Smooth muscle cell (in vitro differentiated cells): ENCODE measurements around the gene LRRTM4. TPM values are rescaled to one million over a fixed set of nuclear protein-coding genes. Genes with fewer than 3 reads are reported as not detected.

ENCODE experiments used
- DNase-seq: peaks from one replicate; lab custom pipeline; 2025; ENCODE audit not compliant: unreplicated experiment; lab: John Stamatoyannopoulos, UW
- H2AFZ ChIP-seq: fragments of 200-600 bp; sonication (generic); 2 replicates; pipeline ENCODE4 v1.6.0; 2016; ENCODE audit warnings: antibody characterized with exemption, low read depth, mild to moderate bottlenecking
- H3F3A ChIP-seq: fragments of 200-600 bp; sonication (generic); 2 replicates; pipeline ENCODE4 v1.6.0; 2017; ENCODE audit warnings: antibody characterized with exemption, low read depth
- H3K27ac ChIP-seq: fragments of 200-600 bp; sonication (generic); 2 replicates; pipeline ENCODE4 v1.5.1; 2016; ENCODE audit warnings: low read depth, mild to moderate bottlenecking
- H3K27me3 ChIP-seq: fragments of 200-600 bp; sonication (generic); 2 replicates; pipeline ENCODE4 v1.6.1; 2016; ENCODE audit warnings: low read depth, mild to moderate bottlenecking
- H3K36me3 ChIP-seq: fragments of 200-600 bp; sonication (generic); 2 replicates; pipeline ENCODE4 v1.5.1; 2016; ENCODE audit warnings: low read depth
- H3K4me1 ChIP-seq: fragments of 200-600 bp; sonication (generic); 2 replicates; pipeline ENCODE4 v1.5.1; 2016; ENCODE audit warnings: low read depth
- H3K4me2 ChIP-seq: fragments of 200-600 bp; sonication (generic); 2 replicates; pipeline ENCODE4 v1.6.0; 2016; ENCODE audit warnings: mild to moderate bottlenecking
- H3K4me3 ChIP-seq: fragments of 200-600 bp; sonication (generic); 2 replicates; pipeline ENCODE4 v1.5.1; 2016; ENCODE audit warnings: mild to moderate bottlenecking
- H3K79me2 ChIP-seq: fragments of 200-600 bp; sonication (generic); 2 replicates; pipeline ENCODE4 v1.6.0; 2016; ENCODE audit warnings: low read depth, mild to moderate bottlenecking
- H3K9ac ChIP-seq: fragments of 200-600 bp; sonication (generic); 2 replicates; pipeline ENCODE4 v1.6.0; 2016; ENCODE audit warnings: low read depth
- H3K9me3 ChIP-seq: fragments of 200-600 bp; sonication (generic); replicated peaks from 2 replicates; pipeline ENCODE4 v1.5.1; 2016; ENCODE audit warnings: low read depth
- H4K20me1 ChIP-seq: fragments of 200-600 bp; sonication (generic); 2 replicates; pipeline ENCODE4 v1.6.0; 2016; ENCODE audit warnings: low read depth
- CTCF ChIP-seq: fragments of 200-600 bp; sonication (generic); IDR thresholded peaks from 2 replicates; pipeline ENCODE4 v1.5.1; 2017; ENCODE audit warnings: borderline replicate concordance, mild to moderate bottlenecking, antibody characterized with exemption; ENCODE audit not compliant: insufficient read depth, poor library complexity, severe bottlenecking
- WGBS: methylation state at CpG from one replicate; pipeline ENCODE4 v1.1.7; 2016; ENCODE audit warnings: low lambda C conversion rate; 5-methylcytosine and 5-hydroxymethylcytosine counted together
- polyA plus RNA-seq: library from polyadenylated mRNA; unstranded; fragments of >200 nt; fragmentation: Nextera tagmentation; extraction: Ambion mirVana; gene quantifications from 2 replicates; pipeline ENCODE4 v1.2.1, GENCODE V29; 2016
- total RNA-seq: library from RNA; depleted of rRNA; stranded (reverse); fragments of >200 nt; gene quantifications from 2 replicates; pipeline ENCODE4 v1.2.3, GENCODE V29; 2014

Gene LRRTM4
- total and polyA plus RNA-seq, 2 experiments from 2014 or later = 1.4 to 5.5 TPM

GRCh38 chr2:77443076-77443475 lies 79.1 kb downstream of the LRRTM4 start:
- no peaks in the 10 kb centered on the region for H3K4me1 ChIP-seq
- no peaks in the 10 kb centered on the region for H3K9me3 ChIP-seq
- no peak for TF ChIP-seq CTCF
- no peaks in the 10 kb centered on the region for H3F3A ChIP-seq
- H3K4me2 ChIP-seq = no peak overlapping the region
- H4K20me1 ChIP-seq = no peaks in the 10 kb centered on the region
- no peak overlapping the region for H3K4me3 ChIP-seq
- H2AFZ ChIP-seq = no peak overlapping the region
- no peak overlapping the region for H3K27ac ChIP-seq
- H3K27me3 ChIP-seq = no peaks in the 10 kb centered on the region
- H3K79me2 ChIP-seq = no peaks in the 10 kb centered on the region
- DNase-seq = no peak
- H3K9ac ChIP-seq = no peak overlapping the region
- H3K36me3 ChIP-seq = no peaks in the 10 kb centered on the region
- 87% methylated on average over 5 of the region's 5 CpGs for WGBS

- no peak overlapping the region for H3K9ac ChIP-seq
- H3K79me2 ChIP-seq = no peaks in the 10 kb centered on the region
- no peaks in the 10 kb centered on the region for H3K4me1 ChIP-seq
- H3K36me3 ChIP-seq = no peaks in the 10 kb centered on the region
- TF ChIP-seq CTCF = peak; percentile 11
- H3K27me3 ChIP-seq = no peaks in the 10 kb centered on the region
- H3F3A ChIP-seq = no peaks in the 10 kb centered on the region
- H3K27ac ChIP-seq = no peak overlapping the region
- H3K9me3 ChIP-seq = no peaks in the 10 kb centered on the region
- H4K20me1 ChIP-seq = no peaks in the 10 kb centered on the region
- H3K4me3 ChIP-seq = no peak overlapping the region
- DNase-seq = no peak
- H3K4me2 ChIP-seq = no peak overlapping the region
- H2AFZ ChIP-seq = no peak overlapping the region
These were observed 87.3 kb downstream of the LRRTM4 start for GRCh38 chr2:77434880-77435279.

GRCh38 chr2:77428946-77429345 lies 93.2 kb downstream of the LRRTM4 start:
- no peak overlapping the region for H3K27ac ChIP-seq
- no peaks in the 10 kb centered on the region for H4K20me1 ChIP-seq
- no peaks in the 10 kb centered on the region for H3F3A ChIP-seq
- no peak overlapping the region for H3K9ac ChIP-seq
- no peak overlapping the region for H3K4me2 ChIP-seq
- DNase-seq = no peak
- H3K4me1 ChIP-seq = no peaks in the 10 kb centered on the region
- TF ChIP-seq CTCF = no peak
- no peaks in the 10 kb centered on the region for H3K27me3 ChIP-seq
- H3K79me2 ChIP-seq = no peaks in the 10 kb centered on the region
- WGBS = 80% methylated on average over 4 of the region's 4 CpGs
- H3K9me3 ChIP-seq = no peaks in the 10 kb centered on the region
- H3K36me3 ChIP-seq = no peaks in the 10 kb centered on the region
- H3K4me3 ChIP-seq = no peak overlapping the region
- H2AFZ ChIP-seq = no peak overlapping the region

GRCh38 chr2:77421971-77422370 lies 100.2 kb downstream of the LRRTM4 start:
- Histone ChIP-seq H4K20me1 (no peaks in the 10 kb centered on the region), H3K4me2 (no peak overlapping the region), H3F3A (no peaks in the 10 kb centered on the region), H3K9me3 (no peaks in the 10 kb centered on the region), H3K9ac (no peak overlapping the region), H2AFZ (no peak overlapping the region), H3K36me3 (no peaks in the 10 kb centered on the region), H3K4me1 (no peaks in the 10 kb centered on the region), H3K27me3 (no peaks in the 10 kb centered on the region), H3K27ac (no peak overlapping the region), H3K4me3 (no peak overlapping the region), H3K79me2 (no peaks in the 10 kb centered on the region)
- 97% methylated on average over 4 of the region's 4 CpGs for WGBS
- no peak for TF ChIP-seq CTCF
- no peak for DNase-seq
